22Rv1 (cell line): ENCODE results near the gene NPR3.

Source experiments
- H3K27ac ChIP-seq: fragments of 450-650 bp; 2 replicates; pipeline ENCODE4 v1.5.1; 2017
- CTCF ChIP-seq: fragments of 450-650 bp; IDR thresholded peaks from 2 replicates; pipeline ENCODE4 v1.5.1; 2017; ENCODE audit warnings: mild to moderate bottlenecking
- ZFX ChIP-seq: fragments of 450-650 bp; IDR thresholded peaks from 2 replicates; pipeline ENCODE4 v1.6.1; 2017; ENCODE audit warnings: antibody characterized with exemption, borderline replicate concordance

The NPR3 gene

GRCh38 chr5:32724526-32724925, 13.4 kb downstream of the NPR3 start:
- no peak overlapping the region for H3K27ac ChIP-seq
- TF ChIP-seq CTCF = no peak
- TF ChIP-seq ZFX = no peak

GRCh38 chr5:32726086-32726557, 15.0 kb downstream of the NPR3 start:
- no peak overlapping the region for H3K27ac ChIP-seq
- no peak for TF ChIP-seq ZFX
- no peak for TF ChIP-seq CTCF

- no peak for TF ChIP-seq CTCF
- no peak for TF ChIP-seq ZFX
- no peak overlapping the region for H3K27ac ChIP-seq
These were observed 18.5 kb downstream of the NPR3 start for GRCh38 chr5:32729651-32730050.

GRCh38 chr5:32733590-32734340, 22.6 kb downstream of the NPR3 start:
- no peak overlapping the region for H3K27ac ChIP-seq
- TF ChIP-seq CTCF (no peak), ZFX (no peak)

GRCh38 chr5:32734827-32735378, 23.8 kb downstream of the NPR3 start:
- no peak overlapping the region for H3K27ac ChIP-seq
- TF ChIP-seq CTCF (no peak), ZFX (no peak)

- TF ChIP-seq ZFX = no peak
- H3K27ac ChIP-seq = no peak overlapping the region
These were observed 24.4 kb downstream of the NPR3 start for GRCh38 chr5:32735512-32735911.

GRCh38 chr5:32736842-32737241, 25.7 kb downstream of the NPR3 start:
- no peak overlapping the region for H3K27ac ChIP-seq
- TF ChIP-seq CTCF (no peak), ZFX (no peak)
